Epithelial cell of umbilical artery (primary cell): ENCODE results near the gene HGF. TPM values are rescaled to one million over a fixed set of nuclear protein-coding genes. Genes with fewer than 3 reads are reported as not detected.

ENCODE experiments used
- total RNA-seq: library from RNA; depleted of rRNA; stranded (reverse); fragments of >200 nt; gene quantifications from 2 replicates; pipeline ENCODE4 v1.2.3, GENCODE V29; 2014

HGF gene
- total RNA-seq, result 0.65 and 1.8 TPM in 2 replicates

GRCh38 chr7:81769891-81770727 lies at the start of gene HGF:
TSS of gene HGF (minus strand) at chr7:81770047. CDS start at chr7:81769971, 76 bp downstream.

